ENCODE measurements around the gene AGRN. TPM values are rescaled to one million over a fixed set of nuclear protein-coding genes. Genes with fewer than 3 reads are reported as not detected.

AGRN gene
- total and polyA plus RNA-seq, 4 donors = 1.8 to 22.4 (median 16.9) TPM

DNA sequence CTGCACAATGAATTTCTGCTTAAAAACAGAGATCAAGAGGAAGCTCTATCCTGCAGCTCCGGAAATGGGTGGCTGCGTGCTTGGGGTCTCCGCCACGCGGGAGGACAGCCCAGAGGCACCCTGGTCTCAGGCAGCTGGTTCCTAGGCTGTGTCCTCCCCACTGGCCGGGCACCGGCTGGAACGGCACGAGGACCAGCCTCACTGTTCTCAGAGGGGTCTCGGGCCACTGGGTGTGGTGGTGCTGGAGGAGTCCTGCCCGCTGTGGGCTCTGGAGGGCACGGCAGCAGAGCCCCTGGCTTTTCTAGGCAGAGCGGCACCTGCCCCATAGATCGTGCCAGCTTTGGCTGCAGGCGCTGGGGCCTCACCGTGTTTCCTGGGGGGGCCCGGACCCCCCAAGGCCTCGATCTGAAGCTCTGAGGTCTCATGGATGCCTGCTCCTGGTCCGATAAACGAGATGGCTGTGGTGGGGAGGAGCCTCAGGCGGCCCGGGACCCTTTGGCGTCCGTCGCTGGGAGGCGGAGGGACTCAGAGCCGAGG is 62.4 kb downstream of the AGRN start (continued):
- TF ChIP-seq HNF4G (IDR thresholded peaks at IDR 0.05) (no peak), NR2F2 (IDR thresholded peaks at IDR 0.05) (no peak), YY1 (IDR thresholded peaks at IDR 0.05) (no peak)

DNA sequence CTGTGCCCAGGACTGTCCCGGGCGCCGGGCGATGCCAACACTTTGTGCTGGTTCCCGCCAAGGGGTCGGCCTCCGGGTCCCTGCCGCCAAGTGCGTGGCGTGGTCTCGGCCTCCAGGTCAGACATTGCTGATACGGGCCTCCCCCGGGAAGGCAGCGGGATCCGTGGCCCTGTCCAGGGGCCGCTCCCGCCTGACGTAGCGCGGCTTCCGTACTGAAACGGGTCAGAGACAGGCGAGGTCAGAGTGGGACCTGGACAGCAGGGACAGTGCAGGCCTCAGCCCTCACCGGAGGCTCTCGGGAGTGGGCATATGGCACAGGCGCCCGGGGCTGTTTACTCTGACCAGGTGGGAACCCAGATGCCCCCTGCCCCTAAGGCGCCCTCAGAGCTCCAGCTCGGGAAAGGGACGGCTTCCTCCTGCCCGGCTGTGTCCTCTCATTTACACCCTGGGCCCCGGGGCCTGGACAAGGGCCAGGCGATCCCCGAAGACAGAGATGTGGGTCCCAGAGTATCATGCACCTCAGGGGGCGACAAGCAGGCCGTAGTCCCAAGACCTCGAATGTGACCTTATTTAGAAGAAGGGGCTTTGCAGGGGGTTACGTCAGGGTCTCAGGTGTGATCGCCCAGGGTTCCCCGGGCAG is 63.0 kb downstream of the AGRN start:
- DNase-seq (ENCODE audit: low spot score) = no peak
- no peaks in the 10 kb centered on the region for H3K9me3 ChIP-seq (ENCODE audit: control insufficient read depth in 4 of 4, low read length in 3 of 4)
- no peaks in the 10 kb centered on the region for H3K27me3 ChIP-seq (ENCODE audit: control insufficient read depth in 4 of 4, insufficient read depth in 4 of 4, low read length in 3 of 4)
- TF ChIP-seq EGR1 (IDR thresholded peaks at IDR 0.05; ENCODE audit: low read depth in 2 of 2) (no peak), RAD21 (IDR thresholded peaks at IDR 0.05) (no peak), HNF4G (IDR thresholded peaks at IDR 0.05) (no peak), NR2F2 (IDR thresholded peaks at IDR 0.05) (no peak), JUND (IDR thresholded peaks at IDR 0.05) (no peak), RXRA (IDR thresholded peaks at IDR 0.05) (no peak), YY1 (IDR thresholded peaks at IDR 0.05) (no peak), FOXA2 (IDR thresholded peaks at IDR 0.05) (no peak), GABPA (IDR thresholded peaks at IDR 0.05 in 1 of 2, conservative IDR thresholded peaks at IDR 0.05 in 1 of 2) (no peak), HNF4A (conservative IDR thresholded peaks at IDR 0.05) (no peak), TAF1 (conservative IDR thresholded peaks at IDR 0.05) (no peak), SP1 (IDR thresholded peaks at IDR 0.05) (no peak), FOXA1 (IDR thresholded peaks at IDR 0.05) (no peak)
- TF ChIP-seq, protein P1, sequence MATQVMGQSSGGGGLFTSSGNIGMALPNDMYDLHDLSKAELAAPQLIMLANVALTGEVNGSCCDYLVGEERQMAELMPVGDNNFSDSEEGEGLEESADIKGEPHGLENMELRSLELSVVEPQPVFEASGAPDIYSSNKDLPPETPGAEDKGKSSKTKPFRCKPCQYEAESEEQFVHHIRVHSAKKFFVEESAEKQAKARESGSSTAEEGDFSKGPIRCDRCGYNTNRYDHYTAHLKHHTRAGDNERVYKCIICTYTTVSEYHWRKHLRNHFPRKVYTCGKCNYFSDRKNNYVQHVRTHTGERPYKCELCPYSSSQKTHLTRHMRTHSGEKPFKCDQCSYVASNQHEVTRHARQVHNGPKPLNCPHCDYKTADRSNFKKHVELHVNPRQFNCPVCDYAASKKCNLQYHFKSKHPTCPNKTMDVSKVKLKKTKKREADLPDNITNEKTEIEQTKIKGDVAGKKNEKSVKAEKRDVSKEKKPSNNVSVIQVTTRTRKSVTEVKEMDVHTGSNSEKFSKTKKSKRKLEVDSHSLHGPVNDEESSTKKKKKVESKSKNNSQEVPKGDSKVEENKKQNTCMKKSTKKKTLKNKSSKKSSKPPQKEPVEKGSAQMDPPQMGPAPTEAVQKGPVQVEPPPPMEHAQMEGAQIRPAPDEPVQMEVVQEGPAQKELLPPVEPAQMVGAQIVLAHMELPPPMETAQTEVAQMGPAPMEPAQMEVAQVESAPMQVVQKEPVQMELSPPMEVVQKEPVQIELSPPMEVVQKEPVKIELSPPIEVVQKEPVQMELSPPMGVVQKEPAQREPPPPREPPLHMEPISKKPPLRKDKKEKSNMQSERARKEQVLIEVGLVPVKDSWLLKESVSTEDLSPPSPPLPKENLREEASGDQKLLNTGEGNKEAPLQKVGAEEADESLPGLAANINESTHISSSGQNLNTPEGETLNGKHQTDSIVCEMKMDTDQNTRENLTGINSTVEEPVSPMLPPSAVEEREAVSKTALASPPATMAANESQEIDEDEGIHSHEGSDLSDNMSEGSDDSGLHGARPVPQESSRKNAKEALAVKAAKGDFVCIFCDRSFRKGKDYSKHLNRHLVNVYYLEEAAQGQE (IDR thresholded peaks at IDR 0.05) = no peak
- 95% methylated on average over 40 of the region's 40 CpGs for WGBS
- no peak overlapping the region for H3K27ac ChIP-seq (ENCODE audit: low read depth in 1 of 2, low read length in 2 of 2)
- no peak overlapping the region for H3K4me3 ChIP-seq (ENCODE audit: low read depth in 1 of 3, low read length in 3 of 3)
- no peak overlapping the region for H3K9ac ChIP-seq (ENCODE audit: low read depth in 1 of 2, low read length in 2 of 2)
- peaks cover 8 to 12% (median 9%) of the 10 kb centered on the region in 4 donors for H3K4me1 ChIP-seq (ENCODE audit: control insufficient read depth in 4 of 4, insufficient read depth in 4 of 4, low read length in 3 of 4)
- no peaks in the 10 kb centered on the region for H3K36me3 ChIP-seq (ENCODE audit: control insufficient read depth in 4 of 4, insufficient read depth in 3 of 4, low read depth in 1 of 4, low read length in 3 of 4)

DNA sequence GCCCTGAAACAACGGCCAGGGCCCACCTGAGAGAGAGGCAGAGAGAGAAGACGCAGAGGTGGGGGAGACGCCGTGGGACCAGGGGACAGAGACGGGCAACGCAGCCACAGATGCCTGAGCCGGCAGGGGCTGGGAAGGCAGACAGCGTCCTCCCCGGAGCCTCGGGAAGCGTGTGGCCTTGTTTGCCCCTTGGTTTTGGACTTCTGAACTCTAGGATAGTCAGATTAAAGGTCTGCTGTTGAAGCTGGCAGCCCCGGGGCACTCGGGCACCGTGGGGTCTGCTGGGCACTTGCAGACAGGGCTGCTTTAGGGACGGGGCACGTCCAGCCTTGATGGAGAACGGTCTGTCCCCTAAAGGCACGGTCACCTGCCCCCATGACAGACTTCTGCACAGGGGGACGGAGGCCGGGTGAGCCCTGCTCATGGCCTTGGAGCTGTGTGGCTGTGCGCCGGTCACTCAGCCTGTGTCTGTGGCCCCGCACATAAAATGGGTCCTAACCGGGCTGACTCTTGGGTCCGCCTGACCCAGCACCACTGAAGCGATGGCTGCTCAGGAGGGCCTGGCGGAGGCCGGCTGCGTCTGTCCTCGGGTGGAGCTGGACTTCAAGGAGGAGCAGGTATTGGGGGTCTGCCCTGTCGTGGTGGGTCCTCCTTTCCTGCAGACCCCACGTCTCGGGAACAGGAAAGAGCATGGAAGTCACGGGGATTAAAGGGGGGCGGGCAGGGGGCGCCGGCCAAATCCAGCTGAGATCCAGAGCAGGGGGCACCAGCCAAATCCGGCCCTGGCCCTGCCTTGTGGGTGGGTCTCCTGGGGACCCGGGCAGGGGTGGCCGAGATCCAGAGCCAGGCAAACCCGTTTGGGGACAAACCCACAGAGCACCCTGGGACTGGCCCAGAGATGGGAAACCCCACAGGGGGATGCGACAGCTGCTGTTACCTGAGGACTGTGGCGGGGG is 63.8 kb downstream of the AGRN start:
- Histone ChIP-seq H3K9ac (ENCODE audit: low read depth in 1 of 2, low read length in 2 of 2) (no peak overlapping the region), H3K27me3 (ENCODE audit: control insufficient read depth in 4 of 4, insufficient read depth in 4 of 4, low read length in 3 of 4) (no peaks in the 10 kb centered on the region), H3K36me3 (ENCODE audit: control insufficient read depth in 4 of 4, insufficient read depth in 3 of 4, low read depth in 1 of 4, low read length in 3 of 4) (no peaks in the 10 kb centered on the region), H3K27ac (ENCODE audit: low read depth in 1 of 2, low read length in 2 of 2) (no peak overlapping the region), H3K4me1 (ENCODE audit: control insufficient read depth in 4 of 4, insufficient read depth in 4 of 4, low read length in 3 of 4) (peaks cover 8 to 12% (median 9%) of the 10 kb centered on the region in 4 donors), H3K4me3 (ENCODE audit: low read depth in 1 of 3, low read length in 3 of 3) (no peak overlapping the region), H3K9me3 (ENCODE audit: control insufficient read depth in 4 of 4, low read length in 3 of 4) (no peaks in the 10 kb centered on the region)
- TF ChIP-seq JUND (IDR thresholded peaks at IDR 0.05) (no peak), HNF4A (conservative IDR thresholded peaks at IDR 0.05) (peak; percentile 31 to 44)
- no peak for DNase-seq (ENCODE audit: low spot score)
- 91% methylated on average over 43 of the region's 43 CpGs for WGBS
